ENCODE data around the gene AGAP3.

AGAP3 gene

GRCh38 chr7:151125470-151125845 is 39.2 kb downstream of the AGAP3 start:
- DNase-seq = no peak

GRCh38 chr7:151125846-151126481 is 39.7 kb downstream of the AGAP3 start:
- DNase-seq = no peak

- no peak for DNase-seq
Observed at GRCh38 chr7:151126491-151127137, 40.3 kb downstream of the AGAP3 start.

- DNase-seq = no peak
Observed at GRCh38 chr7:151128144-151128543, 41.9 kb downstream of the AGAP3 start.

GRCh38 chr7:151128716-151129115 is 42.4 kb downstream of the AGAP3 start:
- DNase-seq = no peak

GRCh38 chr7:151129117-151129959 is 43.1 kb downstream of the AGAP3 start:
- no peak for DNase-seq

GRCh38 chr7:151129960-151130591 is 43.8 kb downstream of the AGAP3 start:
- DNase-seq = no peak

- DNase-seq = no peak
Observed at GRCh38 chr7:151130741-151131157, 44.5 kb downstream of the AGAP3 start.

- DNase-seq = no peak
Observed at GRCh38 chr7:151131224-151131591, 44.9 kb downstream of the AGAP3 start.

GRCh38 chr7:151131592-151132293 is 45.5 kb downstream of the AGAP3 start:
- no peak for DNase-seq

- DNase-seq = no peak
Observed at GRCh38 chr7:151132461-151133205, 46.4 kb downstream of the AGAP3 start.

- no peak for DNase-seq
Observed at GRCh38 chr7:151133266-151133985, 47.2 kb downstream of the AGAP3 start.

GRCh38 chr7:151133986-151134742 is 47.9 kb downstream of the AGAP3 start:
- no peak for DNase-seq

GRCh38 chr7:151134743-151135524 is 48.7 kb downstream of the AGAP3 start:
- DNase-seq = no peak

- DNase-seq = no peak
Observed at GRCh38 chr7:151135525-151135845, 49.2 kb downstream of the AGAP3 start.

- no peak for DNase-seq
Observed at GRCh38 chr7:151135866-151136843, 49.9 kb downstream of the AGAP3 start.

GRCh38 chr7:151137076-151137675 is 50.9 kb downstream of the AGAP3 start:
- no peak for DNase-seq

GRCh38 chr7:151137791-151138152 is 51.5 kb downstream of the AGAP3 start:
- no peak for DNase-seq
